Activated CD4-positive, alpha-beta T cell treated with anti-CD3 and anti-CD28 coated beads for 1 hour (primary cell): ENCODE results near the gene RORC.

Source experiments
- DNase-seq: peaks from one replicate; pipeline ENCODE4 v3.0.0-alpha.2; 2020

The RORC gene

GRCh38 chr1:151825751-151826660 lies 5.6 kb downstream of the RORC start:
- DNase-seq = peak; percentile 29

GRCh38 chr1:151825204-151825603 lies 6.4 kb downstream of the RORC start:
- no peak for DNase-seq

- DNase-seq = no peak
These were observed 8.4 kb downstream of the RORC start for GRCh38 chr1:151823175-151823574.

GRCh38 chr1:151822404-151822803 lies 9.2 kb downstream of the RORC start:
- no peak for DNase-seq

- DNase-seq = no peak
These were observed 10.7 kb downstream of the RORC start for GRCh38 chr1:151820940-151821339.

- no peak for DNase-seq
These were observed 11.5 kb downstream of the RORC start for GRCh38 chr1:151819976-151820623.

- DNase-seq = no peak
These were observed 12.3 kb downstream of the RORC start for GRCh38 chr1:151819227-151819835.

GRCh38 chr1:151817353-151817730 lies 14.3 kb downstream of the RORC start:
- DNase-seq = no peak

GRCh38 chr1:151816548-151817352 lies 14.9 kb downstream of the RORC start:
- no peak for DNase-seq

GRCh38 chr1:151815716-151816327 lies 15.8 kb downstream of the RORC start:
- no peak for DNase-seq

- no peak for DNase-seq
These were observed 16.5 kb downstream of the RORC start for GRCh38 chr1:151814971-151815545.

- no peak for DNase-seq
These were observed 17.2 kb downstream of the RORC start for GRCh38 chr1:151814426-151814825.

- DNase-seq = no peak
These were observed 18.2 kb downstream of the RORC start for GRCh38 chr1:151813271-151813977.

- no peak for DNase-seq
These were observed 20.4 kb downstream of the RORC start for GRCh38 chr1:151811181-151811580.

GRCh38 chr1:151809985-151810556 lies 21.5 kb downstream of the RORC start:
- DNase-seq = no peak

- DNase-seq = no peak
These were observed 22.2 kb downstream of the RORC start for GRCh38 chr1:151809290-151809984.

GRCh38 chr1:151807766-151808165 lies 23.8 kb downstream of the RORC start:
- no peak for DNase-seq

GRCh38 chr1:151807131-151807530 lies 24.5 kb downstream of the RORC start:
- DNase-seq = no peak

- DNase-seq = no peak
These were observed 25.4 kb downstream of the RORC start for GRCh38 chr1:151806170-151806569.

GRCh38 chr1:151805066-151805820 lies 26.4 kb downstream of the RORC start, which contains the start of gene LINGO4:
Gene LINGO4 (minus strand): TSS chr1:151805419. CDS start chr1:151802704, 2,715 bp downstream.
- no peak for DNase-seq
